Testis (tissue), 3 donors: Measurements from ENCODE around the gene ZDHHC8. TPM values are rescaled to one million over a fixed set of nuclear protein-coding genes. Genes with fewer than 3 reads are reported as not detected.

Source experiments
- DNase-seq: peaks from one replicate; pipeline ENCODE4 v3.0.0-alpha.2; 2019
- H3K27ac ChIP-seq, 2 donors: fragments of 200-600 bp; sonication (generic); one replicate each; pipeline ENCODE4 v1.5.1; 2019
- H3K27me3 ChIP-seq: fragments of 200-600 bp; sonication (generic); one replicate; pipeline ENCODE4 v1.5.1; 2019
- H3K36me3 ChIP-seq: fragments of 200-600 bp; sonication (generic); one replicate; pipeline ENCODE4 v1.5.1; 2017; ENCODE audit warnings: low read depth; ENCODE audit errors: missing control alignments
- H3K4me1 ChIP-seq: fragments of 200-600 bp; sonication (generic); one replicate; pipeline ENCODE4 v1.5.1; 2019
- H3K4me3 ChIP-seq, 2 donors: fragments of 200-600 bp; sonication (generic); one replicate each; pipeline ENCODE4 v1.5.1; 2017 to 2019
- H3K9me3 ChIP-seq: fragments of 200-600 bp; sonication (generic); one replicate; pipeline ENCODE4 v1.5.1; 2017
- POLR2A ChIP-seq: fragments of 450-650 bp; IDR thresholded peaks from one replicate; pipeline ENCODE4 v1.6.1; 2017; ENCODE audit warnings: antibody characterized with exemption, mild to moderate bottlenecking, moderate library complexity
- WGBS, 2 donors: methylation state at CpG; one replicate each; pipeline ENCODE4 v1.1.5; 2018; 5-methylcytosine and 5-hydroxymethylcytosine counted together
- intact Hi-C: fragments of 100-400 bp; cut with DNase I; formaldehyde crosslinking; loops from one replicate; pipeline ENCODE4 v1.15.1; 2023; ENCODE audit warnings: low total_unique reads
- polyA plus RNA-seq: library from polyadenylated mRNA; stranded (reverse); fragments of 350-450 nt; fragmentation: Illumina TruSeq; extraction: RNeasy Lipid Tissue Mini Kit (QIAGEN cat#74804); gene quantifications from one replicate; pipeline ENCODE4 v1.2.3, GENCODE V29; 2014; ENCODE audit warnings: low read depth, low replicate concordance; ENCODE audit not compliant: insufficient read depth
- total RNA-seq, 2 donors: library from RNA; depleted of rRNA; stranded (reverse); fragments of >200 nt; gene quantifications; one replicate each; pipeline ENCODE4 v1.2.3, GENCODE V29; 2016
- TF ChIP-seq, protein P1 (sequence below), 3 experiments: fragments of 450-650 bp in 2 of 3; fragments of 200-600 bp in 1 of 3; sonication (generic) in 1 of 3; IDR thresholded peaks; one replicate each; pipeline ENCODE4 v1.5.1; 2016 to 2019; ENCODE audit warnings: antibody characterized with exemption in 3 of 3, mild to moderate bottlenecking in 2 of 3, moderate library complexity in 1 of 3

The ZDHHC8 gene
- total and polyA plus RNA-seq, 3 donors from 2014 or later: 34.0 to 44.0 (median 40.9) TPM

DNA sequence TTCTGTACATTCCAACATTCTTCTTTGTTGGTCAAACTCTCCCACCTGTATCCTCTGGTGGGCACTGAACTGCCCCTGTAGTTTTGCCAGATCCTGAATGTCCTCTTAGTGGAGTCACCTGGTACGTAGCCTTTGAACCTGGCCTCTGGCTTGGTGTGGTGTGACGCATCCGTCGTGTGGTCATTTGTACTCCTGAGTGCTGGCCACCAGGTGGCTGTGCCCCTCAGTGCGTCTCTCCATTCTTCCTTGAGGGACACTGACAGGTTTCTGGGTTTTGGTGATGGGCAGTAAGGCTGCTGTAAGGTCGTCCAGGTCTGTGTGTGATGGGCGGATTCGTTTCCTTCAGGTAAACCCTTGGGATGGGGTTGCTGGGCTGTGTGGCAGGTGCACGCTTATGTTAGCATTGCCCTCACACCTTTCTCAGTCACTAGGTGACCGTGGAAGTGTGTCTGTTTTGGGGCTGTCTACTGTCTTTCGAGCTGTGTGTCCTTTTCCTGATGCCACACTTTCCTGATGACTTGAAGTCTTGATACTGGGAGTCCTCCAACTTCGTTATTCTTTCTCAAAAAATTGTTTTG lies 29.3 kb upstream of the ZDHHC8 start:
- Histone ChIP-seq H3K4me1 (no peaks in the 10 kb centered on the region), H3K27ac (no peak overlapping the region), H3K4me3 (no peak overlapping the region), H3K9me3 (no peaks in the 10 kb centered on the region), H3K27me3 (no peaks in the 10 kb centered on the region), H3K36me3 (no peaks in the 10 kb centered on the region)
- intact Hi-C loops: no loop called here
- no peak for DNase-seq
- TF ChIP-seq, protein P1, sequence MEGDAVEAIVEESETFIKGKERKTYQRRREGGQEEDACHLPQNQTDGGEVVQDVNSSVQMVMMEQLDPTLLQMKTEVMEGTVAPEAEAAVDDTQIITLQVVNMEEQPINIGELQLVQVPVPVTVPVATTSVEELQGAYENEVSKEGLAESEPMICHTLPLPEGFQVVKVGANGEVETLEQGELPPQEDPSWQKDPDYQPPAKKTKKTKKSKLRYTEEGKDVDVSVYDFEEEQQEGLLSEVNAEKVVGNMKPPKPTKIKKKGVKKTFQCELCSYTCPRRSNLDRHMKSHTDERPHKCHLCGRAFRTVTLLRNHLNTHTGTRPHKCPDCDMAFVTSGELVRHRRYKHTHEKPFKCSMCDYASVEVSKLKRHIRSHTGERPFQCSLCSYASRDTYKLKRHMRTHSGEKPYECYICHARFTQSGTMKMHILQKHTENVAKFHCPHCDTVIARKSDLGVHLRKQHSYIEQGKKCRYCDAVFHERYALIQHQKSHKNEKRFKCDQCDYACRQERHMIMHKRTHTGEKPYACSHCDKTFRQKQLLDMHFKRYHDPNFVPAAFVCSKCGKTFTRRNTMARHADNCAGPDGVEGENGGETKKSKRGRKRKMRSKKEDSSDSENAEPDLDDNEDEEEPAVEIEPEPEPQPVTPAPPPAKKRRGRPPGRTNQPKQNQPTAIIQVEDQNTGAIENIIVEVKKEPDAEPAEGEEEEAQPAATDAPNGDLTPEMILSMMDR (IDR thresholded peaks at IDR 0.05): no peak
- no peak for TF ChIP-seq POLR2A
- 91% methylated on average over 12 of the region's 12 CpGs for WGBS, 2 donors

- H3K4me1 ChIP-seq: no peaks in the 10 kb centered on the region
- intact Hi-C loops: no loop called here
- no peak overlapping the region for H3K27ac ChIP-seq
- no peak for DNase-seq
- H3K36me3 ChIP-seq: no peaks in the 10 kb centered on the region
- no peaks in the 10 kb centered on the region for H3K9me3 ChIP-seq
- no peak overlapping the region for H3K4me3 ChIP-seq
- no peaks in the 10 kb centered on the region for H3K27me3 ChIP-seq
- no peak for TF ChIP-seq POLR2A
- TF ChIP-seq, protein P1 (IDR thresholded peaks at IDR 0.05): no peak
- 93 to 98% methylated on average over 6 of the region's 7 CpGs for WGBS, 2 donors
Observed at GRCh38 chr22:20105456-20106204, 26.0 kb upstream of the ZDHHC8 start.

DNA sequence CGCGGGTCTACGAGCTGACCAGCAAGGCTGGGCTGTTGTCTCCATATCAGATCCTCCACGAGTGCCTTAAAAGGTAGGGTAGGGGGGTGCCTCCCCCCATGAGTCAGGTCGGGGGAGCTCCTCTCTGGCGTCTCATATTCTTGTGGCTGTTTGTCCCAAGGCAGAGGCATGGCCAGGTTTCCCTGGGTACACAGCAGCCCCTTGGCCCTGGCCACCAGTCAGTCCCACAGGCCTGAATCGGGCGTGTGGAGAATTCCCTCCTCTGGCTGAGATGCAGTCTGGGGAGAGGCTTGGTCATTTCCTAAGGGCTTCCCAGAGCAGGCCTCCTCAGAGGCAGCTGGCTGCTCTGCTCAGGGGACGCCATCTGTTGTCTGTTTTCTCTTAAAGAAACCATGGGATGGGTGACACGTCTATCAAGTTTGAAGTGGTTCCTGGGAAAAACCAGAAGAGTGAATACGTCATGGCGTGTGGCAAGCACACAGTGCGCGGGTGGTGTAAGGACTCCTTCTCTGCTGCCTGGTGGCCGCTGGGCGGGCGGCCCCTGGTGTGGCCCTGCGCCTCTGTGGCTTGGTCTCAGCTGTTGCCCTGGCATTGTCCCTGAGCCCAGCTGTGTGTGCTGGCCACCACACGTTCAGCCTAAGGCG lies 25.3 kb upstream of the ZDHHC8 start:
- Histone ChIP-seq H3K4me1 (no peaks in the 10 kb centered on the region), H3K4me3 (no peak overlapping the region), H3K27me3 (no peaks in the 10 kb centered on the region), H3K27ac (no peak overlapping the region), H3K9me3 (no peaks in the 10 kb centered on the region), H3K36me3 (no peaks in the 10 kb centered on the region)
- no peak for DNase-seq
- intact Hi-C loops: no loop called here
- WGBS, 2 donors: 89 to 91% methylated on average over 18 to 20 of the region's 20 CpGs
- TF ChIP-seq, protein P1 (IDR thresholded peaks at IDR 0.05): no peak
- TF ChIP-seq POLR2A: no peak

- Histone ChIP-seq H3K27me3 (no peaks in the 10 kb centered on the region), H3K4me1 (no peaks in the 10 kb centered on the region), H3K36me3 (no peaks in the 10 kb centered on the region), H3K9me3 (no peaks in the 10 kb centered on the region), H3K27ac (no peak overlapping the region), H3K4me3 (no peak overlapping the region)
- 91% methylated on average over 7 to 10 of the region's 10 CpGs for WGBS, 2 donors
- intact Hi-C loops: no loop called here
- no peak for DNase-seq
- TF ChIP-seq POLR2A: no peak
- TF ChIP-seq, protein P1 (IDR thresholded peaks at IDR 0.05): no peak
Observed at GRCh38 chr22:20106849-20107237, 24.8 kb upstream of the ZDHHC8 start.
